ENCODE results near the gene ZNF280A.

The ZNF280A gene

GRCh38 chr22:22546490-22546889, 26.4 kb upstream of the ZNF280A start:
- ChIA-PET CTCF (no interaction called here), POLR2A (ENCODE audit: low non-redundant PET) (no interaction called here)
- no peak for TF ChIP-seq CTCF (conservative IDR thresholded peaks at IDR 0.05; ENCODE audit: low read depth)
- no peak for DNase-seq (ENCODE audit: low spot score)
- H3K27ac ChIP-seq = no peak overlapping the region

- POLR2A ChIA-PET (ENCODE audit: low non-redundant PET) = no interaction called here
- no peak overlapping the region for H3K27ac ChIP-seq
- no peak for TF ChIP-seq CTCF (conservative IDR thresholded peaks at IDR 0.05; ENCODE audit: low read depth)
- no peak for DNase-seq (ENCODE audit: low spot score)
- CTCF ChIA-PET = interaction anchor here (0.7 kb wide), 1 partner anchor 15 kb away, joined by 3 read pairs; no protein-coding TSS in a partner anchor
Measured at GRCh38 chr22:22545084-22545483, 25.0 kb upstream of the ZNF280A start.

- no peak for TF ChIP-seq CTCF (conservative IDR thresholded peaks at IDR 0.05; ENCODE audit: low read depth)
- CTCF ChIA-PET = no interaction called here
- DNase-seq (ENCODE audit: low spot score) = no peak
- H3K27ac ChIP-seq = no peak overlapping the region
- POLR2A ChIA-PET (ENCODE audit: low non-redundant PET) = no interaction called here
Measured at GRCh38 chr22:22538226-22538989, 18.3 kb upstream of the ZNF280A start.

- no peak overlapping the region for H3K27ac ChIP-seq
- TF ChIP-seq CTCF (conservative IDR thresholded peaks at IDR 0.05; ENCODE audit: low read depth) = no peak
- DNase-seq (ENCODE audit: low spot score) = no peak
- ChIA-PET CTCF (no interaction called here), POLR2A (ENCODE audit: low non-redundant PET) (no interaction called here)
Measured at GRCh38 chr22:22536916-22537315, 16.8 kb upstream of the ZNF280A start.

- H3K27ac ChIP-seq = no peak overlapping the region
- CTCF ChIA-PET = no interaction called here
- POLR2A ChIA-PET (ENCODE audit: low non-redundant PET) = no interaction called here
- TF ChIP-seq CTCF (conservative IDR thresholded peaks at IDR 0.05; ENCODE audit: low read depth) = no peak
- DNase-seq (ENCODE audit: low spot score) = no peak
Measured at GRCh38 chr22:22536515-22536914, 16.4 kb upstream of the ZNF280A start.

- POLR2A ChIA-PET (ENCODE audit: low non-redundant PET) = no interaction called here
- CTCF ChIA-PET = no interaction called here
Measured at GRCh38 chr22:22535662-22536061, 15.6 kb upstream of the ZNF280A start.

More at GRCh38 chr22:22535662-22536061, 15.6 kb upstream of the ZNF280A start:
- no peak for DNase-seq (ENCODE audit: low spot score)
- no peak for TF ChIP-seq CTCF (conservative IDR thresholded peaks at IDR 0.05; ENCODE audit: low read depth)
- H3K27ac ChIP-seq = no peak overlapping the region
